Measurements from ENCODE around the gene MAGI2. TPM values are rescaled to one million over a fixed set of nuclear protein-coding genes. Genes with fewer than 3 reads are reported as not detected.

Gene MAGI2
- total RNA-seq, 1 donor from 2014 or later: 13.3 TPM

- H3K36me3 Mint-ChIP-seq: no peaks in the 10 kb centered on the region
- H3K9me3 Mint-ChIP-seq: no peaks in the 10 kb centered on the region
- DNase-seq (ENCODE audit: extremely low spot score, unreplicated experiment): no peak
- no peak overlapping the region for H3K4me3 Mint-ChIP-seq
- no peak overlapping the region for H3K27ac Mint-ChIP-seq
- H3K4me1 Mint-ChIP-seq (ENCODE audit: unreplicated experiment): peaks cover 14% of the 10 kb centered on the region
- TF ChIP-seq CTCF (conservative IDR thresholded peaks at IDR 0.05): no peak
- peaks cover 23% of the 10 kb centered on the region for H3K27me3 Mint-ChIP-seq
These were observed 1338.5 kb downstream of the MAGI2 start for GRCh38 chr7:78114993-78115392.

GRCh38 chr7:78112488-78112887, 1341.0 kb downstream of the MAGI2 start:
- Mint-ChIP-seq H3K27me3 (peaks cover 20% of the 10 kb centered on the region), H3K36me3 (peaks cover 5% of the 10 kb centered on the region), H3K27ac (no peak overlapping the region), H3K9me3 (no peaks in the 10 kb centered on the region), H3K4me1 (ENCODE audit: unreplicated experiment) (peaks cover 14% of the 10 kb centered on the region), H3K4me3 (no peak overlapping the region)
- no peak for TF ChIP-seq CTCF (conservative IDR thresholded peaks at IDR 0.05)
- no peak for DNase-seq (ENCODE audit: extremely low spot score, unreplicated experiment)

- Mint-ChIP-seq H3K27me3 (peaks cover 20% of the 10 kb centered on the region), H3K4me3 (no peak overlapping the region), H3K36me3 (peaks cover 5% of the 10 kb centered on the region), H3K9me3 (no peaks in the 10 kb centered on the region), H3K4me1 (ENCODE audit: unreplicated experiment) (peaks cover 14% of the 10 kb centered on the region), H3K27ac (no peak overlapping the region)
- no peak for DNase-seq (ENCODE audit: extremely low spot score, unreplicated experiment)
- TF ChIP-seq CTCF (conservative IDR thresholded peaks at IDR 0.05): no peak
These were observed 1342.1 kb downstream of the MAGI2 start for GRCh38 chr7:78111386-78111785.

- no peaks in the 10 kb centered on the region for H3K4me1 Mint-ChIP-seq (ENCODE audit: unreplicated experiment)
- H3K4me3 Mint-ChIP-seq: no peak overlapping the region
- peaks cover 4% of the 10 kb centered on the region for H3K27me3 Mint-ChIP-seq
- H3K27ac Mint-ChIP-seq: no peak overlapping the region
- no peaks in the 10 kb centered on the region for H3K9me3 Mint-ChIP-seq
- peaks cover 2% of the 10 kb centered on the region for H3K36me3 Mint-ChIP-seq
- DNase-seq (ENCODE audit: extremely low spot score, unreplicated experiment): no peak
- TF ChIP-seq CTCF (conservative IDR thresholded peaks at IDR 0.05): no peak
These were observed 1350.0 kb downstream of the MAGI2 start for GRCh38 chr7:78103475-78103874.

- H3K27me3 Mint-ChIP-seq: peaks cover 4% of the 10 kb centered on the region
- no peaks in the 10 kb centered on the region for H3K4me1 Mint-ChIP-seq (ENCODE audit: unreplicated experiment)
- H3K4me3 Mint-ChIP-seq: no peak overlapping the region
- H3K27ac Mint-ChIP-seq: no peak overlapping the region
- no peak for TF ChIP-seq CTCF (conservative IDR thresholded peaks at IDR 0.05)
- no peak for DNase-seq (ENCODE audit: extremely low spot score, unreplicated experiment)
- no peaks in the 10 kb centered on the region for H3K9me3 Mint-ChIP-seq
- no peaks in the 10 kb centered on the region for H3K36me3 Mint-ChIP-seq
These were observed 1352.4 kb downstream of the MAGI2 start for GRCh38 chr7:78101076-78101475.
